ENCODE data around the gene TRAF3IP1. TPM values are rescaled to one million over a fixed set of nuclear protein-coding genes. Genes with fewer than 3 reads are reported as not detected.

Gene TRAF3IP1
- polyA plus RNA-seq, 1 donor from 2014 or later = 6.6 TPM

GRCh38 chr2:238446371-238446770 lies 126.1 kb downstream of the TRAF3IP1 start:
- Mint-ChIP-seq H3K4me1 (peaks cover 1 to 10% (median 10%) of the 10 kb centered on the region in 3 donors), H3K9me3 (no peaks in the 10 kb centered on the region), H3K4me3 (peak overlapping the region in 1 of 4 donors; percentile 63), H3K27ac (no peak overlapping the region), H3K36me3 (peaks cover 8% of the 10 kb centered on the region), H3K27me3 (no peaks in the 10 kb centered on the region)

- no peaks in the 10 kb centered on the region for H3K4me1 Mint-ChIP-seq
- no peaks in the 10 kb centered on the region for H3K27me3 Mint-ChIP-seq
- H3K27ac Mint-ChIP-seq = no peak overlapping the region
- H3K36me3 Mint-ChIP-seq = peaks cover 17% of the 10 kb centered on the region
- H3K9me3 Mint-ChIP-seq = no peaks in the 10 kb centered on the region
- H3K4me3 Mint-ChIP-seq = no peak overlapping the region
Measured at GRCh38 chr2:238448031-238448955, 128.0 kb downstream of the TRAF3IP1 start.

GRCh38 chr2:238449241-238449640 lies 128.9 kb downstream of the TRAF3IP1 start:
- no peaks in the 10 kb centered on the region for H3K4me1 Mint-ChIP-seq
- no peak overlapping the region for H3K27ac Mint-ChIP-seq
- peaks cover 17% of the 10 kb centered on the region for H3K36me3 Mint-ChIP-seq
- H3K4me3 Mint-ChIP-seq = no peak overlapping the region
- H3K27me3 Mint-ChIP-seq = no peaks in the 10 kb centered on the region
- peaks cover 0 to under 1% (median 0%) of the 10 kb centered on the region in 3 donors for H3K9me3 Mint-ChIP-seq

GRCh38 chr2:238449909-238450417 lies 129.6 kb downstream of the TRAF3IP1 start:
- peaks cover 0 to 2% (median 1%) of the 10 kb centered on the region in 3 donors for H3K9me3 Mint-ChIP-seq
- no peaks in the 10 kb centered on the region for H3K4me1 Mint-ChIP-seq
- no peaks in the 10 kb centered on the region for H3K27me3 Mint-ChIP-seq
- H3K27ac Mint-ChIP-seq = no peak overlapping the region
- no peak overlapping the region for H3K4me3 Mint-ChIP-seq
- peaks cover 17% of the 10 kb centered on the region for H3K36me3 Mint-ChIP-seq

GRCh38 chr2:238450440-238450861 lies 130.1 kb downstream of the TRAF3IP1 start:
- Mint-ChIP-seq H3K36me3 (peaks cover 17% of the 10 kb centered on the region), H3K4me3 (no peak overlapping the region)

More at GRCh38 chr2:238450440-238450861, 130.1 kb downstream of the TRAF3IP1 start:
- H3K27me3 Mint-ChIP-seq = no peaks in the 10 kb centered on the region
- no peaks in the 10 kb centered on the region for H3K4me1 Mint-ChIP-seq
- no peak overlapping the region for H3K27ac Mint-ChIP-seq
- peaks cover 1 to 4% (median 2%) of the 10 kb centered on the region in 3 donors for H3K9me3 Mint-ChIP-seq

Other genes starting within 250 kb of the TRAF3IP1 start
- gene ESPNL, start 220.2 kb upstream of the TRAF3IP1 start, polyA plus RNA-seq = 5.5 TPM
- not detected for gene KLHL30, start 181.8 kb upstream of the TRAF3IP1 start, polyA plus RNA-seq
- not detected for gene ERFE, start 161.5 kb upstream of the TRAF3IP1 start, polyA plus RNA-seq
- 50.2 TPM for gene ILKAP, start 116.8 kb upstream of the TRAF3IP1 start, polyA plus RNA-seq
- 3.3 TPM for gene HES6, start 80.5 kb upstream of the TRAF3IP1 start, polyA plus RNA-seq
- gene PER2, start 31.9 kb upstream of the TRAF3IP1 start, polyA plus RNA-seq = 9.4 TPM
- 30.1 TPM for gene ASB1, start 106.4 kb downstream of the TRAF3IP1 start, polyA plus RNA-seq